ENCODE results near the gene SDSL.

GRCh38 chr12:113479216-113479589, 57.0 kb downstream of the SDSL start:
- TF ChIP-seq POLR2A (IDR thresholded peaks at IDR 0.05) (no peak), CTCF (IDR thresholded peaks at IDR 0.05 in 4 of 5, conservative IDR thresholded peaks at IDR 0.05 in 1 of 5) (no peak)

Data from gastrocnemius medialis (tissue), 4 donors.